ENCODE results near the gene HRC.
A peak's percentile ranks its signal among the peaks of the same experiment; 100 is the strongest.
"Not testable (repeated sequence)": the region's sequence is repeated elsewhere in the genome, so short reads cannot be mapped to it uniquely, and the experiment has no call there.

Gene HRC

DNA sequence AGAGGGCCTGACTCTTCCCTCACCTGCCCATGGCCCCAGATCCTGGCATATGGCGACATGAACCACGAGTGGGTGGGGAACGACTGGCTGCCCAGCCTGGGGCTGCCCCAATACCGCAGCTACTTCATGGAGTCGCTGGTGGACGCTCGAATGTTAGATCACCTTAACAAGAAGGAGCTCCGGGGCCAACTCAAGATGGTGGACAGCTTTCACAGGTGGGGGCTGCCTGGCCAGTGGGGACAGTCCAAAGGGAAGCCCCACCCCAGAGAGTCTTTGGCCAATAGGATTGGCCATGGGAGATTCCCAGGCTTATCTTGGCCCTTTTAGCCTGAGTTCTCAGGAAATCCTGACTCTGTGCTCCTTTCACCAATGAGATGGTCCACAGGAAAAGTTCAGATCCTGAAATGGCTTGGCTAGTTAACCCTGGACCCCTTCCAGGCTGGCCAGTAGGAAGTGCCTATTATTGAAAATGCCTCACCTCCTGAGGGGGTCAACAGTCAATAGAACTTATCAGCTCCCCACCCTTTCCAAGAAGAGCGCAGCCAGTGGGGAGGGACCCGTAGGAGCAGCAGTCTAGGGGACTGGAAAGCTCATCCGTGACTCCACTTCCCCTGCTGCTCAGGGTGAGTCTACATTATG is 7.0 kb downstream of the HRC start:
- DNase-seq (ENCODE audit: low spot score): no peak
- in situ Hi-C loops (cut with MboI; ENCODE audit: low sequenced_read_pairs, unreplicated experiment): no loop called here
- TF ChIP-seq, protein P1, sequence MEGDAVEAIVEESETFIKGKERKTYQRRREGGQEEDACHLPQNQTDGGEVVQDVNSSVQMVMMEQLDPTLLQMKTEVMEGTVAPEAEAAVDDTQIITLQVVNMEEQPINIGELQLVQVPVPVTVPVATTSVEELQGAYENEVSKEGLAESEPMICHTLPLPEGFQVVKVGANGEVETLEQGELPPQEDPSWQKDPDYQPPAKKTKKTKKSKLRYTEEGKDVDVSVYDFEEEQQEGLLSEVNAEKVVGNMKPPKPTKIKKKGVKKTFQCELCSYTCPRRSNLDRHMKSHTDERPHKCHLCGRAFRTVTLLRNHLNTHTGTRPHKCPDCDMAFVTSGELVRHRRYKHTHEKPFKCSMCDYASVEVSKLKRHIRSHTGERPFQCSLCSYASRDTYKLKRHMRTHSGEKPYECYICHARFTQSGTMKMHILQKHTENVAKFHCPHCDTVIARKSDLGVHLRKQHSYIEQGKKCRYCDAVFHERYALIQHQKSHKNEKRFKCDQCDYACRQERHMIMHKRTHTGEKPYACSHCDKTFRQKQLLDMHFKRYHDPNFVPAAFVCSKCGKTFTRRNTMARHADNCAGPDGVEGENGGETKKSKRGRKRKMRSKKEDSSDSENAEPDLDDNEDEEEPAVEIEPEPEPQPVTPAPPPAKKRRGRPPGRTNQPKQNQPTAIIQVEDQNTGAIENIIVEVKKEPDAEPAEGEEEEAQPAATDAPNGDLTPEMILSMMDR (IDR thresholded peaks at IDR 0.05; ENCODE audit: borderline replicate concordance, control extremely low read depth, extremely low read depth, insufficient read depth, missing control alignments): no peak

DNA sequence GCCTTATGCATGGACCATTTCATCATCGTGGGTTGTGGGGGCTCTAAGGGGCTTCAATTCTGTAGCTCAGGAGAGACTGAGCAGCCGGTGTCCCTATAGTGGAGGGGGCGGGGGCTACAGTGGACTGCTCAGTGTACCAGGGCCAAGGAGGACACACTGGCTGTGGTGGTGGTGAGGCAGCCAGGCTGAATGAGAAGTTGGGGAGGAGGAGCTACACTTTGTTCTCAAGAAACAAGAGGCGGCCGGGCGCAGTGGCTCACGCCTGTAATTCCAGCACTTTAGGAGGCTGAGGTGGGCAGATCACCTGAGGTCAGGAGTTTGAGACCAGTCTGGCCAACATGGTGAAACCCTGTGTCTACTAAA is 8.8 kb downstream of the HRC start:
- in situ Hi-C loops (cut with MboI; ENCODE audit: low sequenced_read_pairs, unreplicated experiment); DNase-seq (ENCODE audit: low spot score): not testable (repeated sequence)

DNA sequence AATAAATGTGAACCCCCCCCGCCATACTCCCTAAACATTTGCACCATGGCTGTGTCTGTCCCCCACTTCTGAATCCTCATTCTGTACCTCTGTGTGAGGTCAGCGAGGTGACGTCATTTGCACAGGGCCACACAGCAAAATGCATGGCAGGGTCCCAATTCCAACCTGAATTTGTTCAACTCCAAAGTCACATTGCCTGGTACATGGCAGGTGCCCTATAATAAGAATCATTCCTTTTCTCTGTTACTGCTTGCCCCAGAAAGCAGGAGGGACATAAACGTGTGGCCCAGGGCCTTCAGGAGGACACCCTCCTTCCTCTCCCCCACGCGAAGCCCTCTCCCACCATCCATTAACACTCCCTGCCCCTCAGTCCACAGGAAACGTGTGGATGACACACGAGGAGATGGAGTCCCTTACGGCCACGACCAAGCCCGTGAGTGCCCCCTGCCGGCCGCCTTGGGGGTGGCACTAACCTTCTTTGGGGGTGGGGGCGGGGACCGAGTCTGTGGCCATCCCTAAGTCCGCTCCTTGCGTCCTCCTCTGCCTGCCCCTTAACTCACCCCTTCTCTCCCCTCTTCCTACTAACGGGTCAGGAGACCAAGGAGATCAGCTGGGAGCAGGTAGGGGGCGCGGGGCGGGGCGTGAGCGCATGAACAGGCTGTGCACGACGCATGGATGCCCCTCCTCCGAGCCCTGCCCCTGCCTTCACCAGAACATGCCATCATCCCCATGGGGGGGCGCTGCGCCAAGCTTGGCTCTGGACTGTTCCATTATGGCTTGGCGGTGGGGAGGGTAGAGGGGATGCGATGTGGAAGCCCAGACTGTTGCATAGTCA is 9.4 kb downstream of the HRC start:
- TF ChIP-seq, protein P1 (IDR thresholded peaks at IDR 0.05; ENCODE audit: borderline replicate concordance, control extremely low read depth, extremely low read depth, insufficient read depth, missing control alignments): peak; percentile 76
- DNase-seq (ENCODE audit: low spot score): peak; percentile 90
- in situ Hi-C loops (cut with MboI; ENCODE audit: low sequenced_read_pairs, unreplicated experiment): no loop called here

DNA sequence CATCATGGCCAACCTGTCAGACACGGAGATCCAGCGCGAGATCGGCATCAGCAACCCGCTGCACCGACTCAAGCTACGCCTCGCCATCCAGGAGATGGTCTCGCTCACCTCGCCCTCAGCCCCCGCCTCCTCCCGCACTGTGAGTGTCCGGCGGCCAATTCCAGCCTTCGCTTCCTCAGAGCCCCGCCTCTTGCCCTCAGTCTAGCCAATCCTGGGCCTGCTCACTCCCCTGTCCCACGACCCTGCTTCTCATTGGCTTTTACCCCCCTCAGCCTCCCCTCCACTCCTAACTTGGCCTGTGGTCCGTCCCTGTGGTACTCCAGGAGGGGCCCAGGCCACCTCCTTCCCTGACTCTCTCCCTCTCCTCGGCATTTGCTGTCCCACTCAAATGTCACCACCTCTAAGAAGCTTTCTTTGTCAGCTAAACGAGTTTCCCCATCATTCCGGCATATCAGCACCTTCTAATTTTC is 12.3 kb downstream of the HRC start:
- TF ChIP-seq, protein P1 (IDR thresholded peaks at IDR 0.05; ENCODE audit: borderline replicate concordance, control extremely low read depth, extremely low read depth, insufficient read depth, missing control alignments): no peak

DNA sequence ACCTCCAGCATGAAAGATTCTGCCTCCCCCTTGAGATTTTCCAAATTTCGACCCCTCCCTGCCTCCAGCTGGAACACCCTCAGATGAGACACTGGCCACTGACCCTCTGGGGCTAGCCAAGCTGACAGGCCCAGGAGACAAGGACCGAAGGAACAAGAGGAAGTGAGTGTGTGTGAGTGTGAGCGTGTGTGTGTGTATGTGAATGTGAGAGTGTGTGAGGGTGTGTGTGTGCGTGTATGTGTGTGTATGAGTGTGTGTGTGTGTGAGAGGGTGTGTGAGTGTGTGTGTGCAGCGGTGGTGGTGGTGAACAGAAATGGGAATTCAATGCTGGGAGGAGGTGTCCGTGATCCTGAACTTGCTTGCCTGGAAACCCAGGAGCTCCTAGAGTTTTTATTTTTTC is 13.8 kb downstream of the HRC start:
- no peak for DNase-seq (ENCODE audit: low spot score)
- in situ Hi-C loops (cut with MboI; ENCODE audit: low sequenced_read_pairs, unreplicated experiment): no loop called here
- TF ChIP-seq, protein P1 (IDR thresholded peaks at IDR 0.05; ENCODE audit: borderline replicate concordance, control extremely low read depth, extremely low read depth, insufficient read depth, missing control alignments): no peak

More for the DNA sequence above, 12.3 kb downstream of the HRC start:
- in situ Hi-C loops (cut with MboI; ENCODE audit: low sequenced_read_pairs, unreplicated experiment): no loop called here
- DNase-seq (ENCODE audit: low spot score): peak; percentile 89

DNA sequence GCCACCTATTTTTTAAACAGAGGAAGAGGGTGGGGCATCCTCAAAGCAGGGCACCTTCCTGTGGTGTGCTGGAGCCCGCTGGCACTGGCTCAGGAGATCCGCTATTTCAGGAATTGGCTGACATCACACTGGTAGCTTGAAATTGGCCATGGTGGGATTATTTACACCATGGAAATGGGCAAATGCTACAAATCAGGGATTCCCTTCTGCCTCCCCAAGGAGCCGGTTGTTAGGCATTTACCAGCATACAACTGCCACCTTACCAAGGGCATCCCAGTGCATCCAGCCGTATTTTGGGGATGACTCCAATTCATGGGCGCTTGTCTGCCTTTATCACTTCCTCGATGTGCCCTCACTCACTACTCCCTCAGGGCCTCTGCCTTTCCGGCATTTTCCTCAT is 14.2 kb downstream of the HRC start:
- in situ Hi-C loops (cut with MboI; ENCODE audit: low sequenced_read_pairs, unreplicated experiment): no loop called here
- no peak for DNase-seq (ENCODE audit: low spot score)
- TF ChIP-seq, protein P1 (IDR thresholded peaks at IDR 0.05; ENCODE audit: borderline replicate concordance, control extremely low read depth, extremely low read depth, insufficient read depth, missing control alignments): no peak

DNA sequence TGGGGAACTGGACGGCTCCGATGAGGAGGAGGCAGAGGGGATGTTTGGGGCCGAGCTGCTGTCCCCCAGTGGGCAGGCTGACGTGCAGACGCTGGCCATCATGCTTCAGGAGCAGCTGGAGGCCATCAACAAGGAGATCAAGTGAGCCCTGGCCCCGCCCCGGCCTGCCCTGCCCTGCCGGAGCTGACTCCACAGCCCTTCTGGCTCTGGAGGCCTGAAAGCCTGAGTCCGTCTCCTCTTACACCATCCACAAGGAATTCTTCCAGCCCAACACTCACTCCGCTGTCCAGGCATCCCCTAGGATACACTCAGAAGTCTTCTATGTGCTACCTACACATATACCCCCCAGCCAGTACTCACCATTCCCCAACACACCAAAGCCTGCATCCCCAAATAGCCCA is 18.4 kb downstream of the HRC start:
- TF ChIP-seq, protein P1 (IDR thresholded peaks at IDR 0.05; ENCODE audit: borderline replicate concordance, control extremely low read depth, extremely low read depth, insufficient read depth, missing control alignments): no peak
- no peak for DNase-seq (ENCODE audit: low spot score)
- in situ Hi-C loops (cut with MboI; ENCODE audit: low sequenced_read_pairs, unreplicated experiment): no loop called here

Measured in GM13976 (cell line).